ENCODE measurements around the gene MTR. TPM values are rescaled to one million over a fixed set of nuclear protein-coding genes. Genes with fewer than 3 reads are reported as not detected.

The MTR gene
- total and polyA plus RNA-seq, 9 of the 15 experiments (the other 6 are each of a cell fraction or from before 2014, with no cell fraction given): 3.4 to 44.3 (median 20.3) TPM

GRCh38 chr1:236795757-236796667, 920 bp downstream of the MTR start (continued):
- TF ChIP-seq ZNF511 (CRISPR knock-in tag; IDR thresholded peaks at IDR 0.05) (no peak), ERF (CRISPR knock-in tag; IDR thresholded peaks at IDR 0.05) (no peak), ARID2 (IDR thresholded peaks at IDR 0.05) (no peak), ZBTB43 (CRISPR knock-in tag; IDR thresholded peaks at IDR 0.05) (no peak), TAF1 (IDR thresholded peaks at IDR 0.05; ENCODE audit: control insufficient read depth, extremely low read depth, insufficient read depth, low read length, severe bottlenecking) (peak; percentile 22), RNF219 (CRISPR knock-in tag; IDR thresholded peaks at IDR 0.05) (no peak), ZNF253 (CRISPR knock-in tag; conservative IDR thresholded peaks at IDR 0.05) (no peak), ZBTB8A (IDR thresholded peaks at IDR 0.05; ENCODE audit: partially characterized antibody) (no peak), E2F3 (CRISPR knock-in tag; IDR thresholded peaks at IDR 0.05) (no peak), ZNF165 (CRISPR knock-in tag; IDR thresholded peaks at IDR 0.05; ENCODE audit: borderline replicate concordance) (no peak), ZNF316 (IDR thresholded peaks at IDR 0.05) (no peak), MBD1 (CRISPR knock-in tag; IDR thresholded peaks at IDR 0.05) (no peak), DACH1 (IDR thresholded peaks at IDR 0.05; ENCODE audit: partially characterized antibody) (peak; percentile 37), ZNF449 (CRISPR knock-in tag; IDR thresholded peaks at IDR 0.05) (no peak), ZNF146 (CRISPR knock-in tag; IDR thresholded peaks at IDR 0.05; ENCODE audit: unreplicated experiment) (no peak), HCFC1 (IDR thresholded peaks at IDR 0.05; ENCODE audit: low read depth, low read length) (no peak), HSF4 (CRISPR knock-in tag; IDR thresholded peaks at IDR 0.05; ENCODE audit: borderline replicate concordance) (no peak), HMBOX1 (IDR thresholded peaks at IDR 0.05) (peak; percentile 68)

Data from K562 (cell line).